Gastrocnemius medialis (tissue), 4 donors: ENCODE results near the gene RSPRY1. TPM values are rescaled to one million over a fixed set of nuclear protein-coding genes. Genes with fewer than 3 reads are reported as not detected.

Experiments used
- ATAC-seq, 2 donors: fragments of 150-250 bp; one replicate each; pipeline ENCODE4 v1.9.1; 2016
- DNase-seq, 2 donors: peaks; one replicate each; pipeline ENCODE4 v3.0.0-alpha.2; 2019
- H3K27ac ChIP-seq, 4 donors: fragments of 200-600 bp; sonication (generic); 1 replicate in 1 of 4; 2 replicates in 3 of 4; pipeline ENCODE4 v1.5.1; 2016 to 2018; ENCODE audit warnings: mild to moderate bottlenecking in 2 of 4, moderate library complexity in 1 of 4
- H3K27me3 ChIP-seq, 3 donors: fragments of 200-600 bp; sonication (generic) in 2 of 3; 1 replicate in 1 of 3; 2 replicates in 2 of 3; pipeline versions ENCODE4 v1.5.1 to v1.6.0; 2016 to 2019; ENCODE audit warnings: mild to moderate bottlenecking in 1 of 3, moderate library complexity in 1 of 3
- H3K36me3 ChIP-seq, 2 donors: fragments of 200-600 bp; sonication (generic) in 1 of 2; one replicate each; pipeline ENCODE4 v1.5.1; 2017 to 2018
- H3K4me1 ChIP-seq, 2 donors: fragments of 200-600 bp; sonication (generic) in 1 of 2; one replicate each; pipeline ENCODE4 v1.5.1; 2016 to 2017; ENCODE audit warnings: mild to moderate bottlenecking in 2 of 2
- H3K4me3 ChIP-seq, 4 donors: fragments of 200-600 bp; sonication (generic) in 3 of 4; 1 replicate in 1 of 4; 2 replicates in 3 of 4; pipeline ENCODE4 v1.5.1; 2016 to 2019; ENCODE audit warnings: mild to moderate bottlenecking in 2 of 4
- H3K9me3 ChIP-seq, 3 donors: fragments of 200-600 bp; sonication (generic) in 2 of 3; 1 replicate in 1 of 3; 2 replicates in 2 of 3; pipeline ENCODE4 v1.5.1; 2016 to 2019
- POLR2A ChIP-seq, 2 donors: fragments of 450-650 bp; IDR thresholded peaks; one replicate each; pipeline ENCODE4 v1.6.1; 2017; ENCODE audit warnings: antibody characterized with exemption in 2 of 2, mild to moderate bottlenecking in 2 of 2, moderate library complexity in 2 of 2
- in situ Hi-C, 4 donors: fragments of 200-750 bp; cut with MboI; loops; one replicate each; pipeline versions ENCODE4 v1.15.0 to v1.8.0; 2017; ENCODE audit warnings: low sequenced_read_pairs in 4 of 4
- intact Hi-C: fragments of 100-400 bp; cut with DNase I; formaldehyde crosslinking; loops from one replicate; pipeline ENCODE4 v1.15.1; 2023; ENCODE audit warnings: low total_unique reads
- total RNA-seq, 4 donors: library from RNA; depleted of rRNA; stranded (reverse); fragments of >200 nt; gene quantifications; one replicate each; pipeline versions ENCODE4 v1.1.0 to v1.2.3, GENCODE V29; 2016
- TF ChIP-seq, protein P1 (sequence below), 5 experiments: fragments of 450-650 bp in 3 of 5; fragments of 200-600 bp in 2 of 5; sonication (generic) in 2 of 5; IDR thresholded peaks in 4 of 5; conservative IDR thresholded peaks in 1 of 5; 1 replicate in 4 of 5; 2 replicates in 1 of 5; pipeline ENCODE4 v1.5.1; 2016 to 2019; ENCODE audit warnings: antibody characterized with exemption in 5 of 5, mild to moderate bottlenecking in 3 of 5, moderate library complexity in 3 of 5

RSPRY1 gene
- total RNA-seq, 4 donors from 2014 or later: 15.4 to 24.1 (median 20.7) TPM

DNA sequence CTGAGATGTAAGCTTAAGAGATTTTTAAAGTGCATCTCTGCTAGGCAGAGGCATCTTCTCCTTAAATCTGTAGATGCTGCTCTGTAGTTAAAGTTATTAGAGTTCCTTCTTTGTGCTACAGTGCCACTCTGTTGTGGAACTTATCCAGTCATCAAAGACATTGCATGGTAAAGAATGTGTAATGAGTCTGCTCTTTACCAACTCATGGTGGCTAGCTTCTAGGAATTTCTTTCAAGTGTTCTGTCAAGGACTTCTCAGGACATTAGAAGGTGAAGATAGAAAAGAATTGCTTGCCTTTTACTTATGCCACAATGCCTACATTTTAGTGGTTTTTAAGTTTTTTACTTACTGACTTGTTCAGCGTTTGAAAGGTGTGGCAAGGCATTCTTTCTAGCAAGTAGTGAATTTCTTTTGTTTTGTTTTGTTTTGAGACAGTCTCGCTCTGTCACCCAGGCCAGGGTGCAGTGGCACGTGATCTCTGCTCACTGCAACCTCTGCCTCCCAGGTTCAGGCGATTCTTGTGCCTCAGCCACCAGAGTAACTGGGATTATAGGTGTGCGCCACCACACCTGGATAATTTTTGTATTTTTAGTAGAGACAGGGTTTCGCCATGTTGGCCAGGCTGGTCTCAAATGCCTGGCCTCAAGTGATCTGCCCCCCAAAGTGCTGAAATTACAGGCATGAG lies 38.7 kb downstream of the RSPRY1 start:
- ATAC-seq (no peak), DNase-seq (no peak)
- in situ Hi-C loops (no loop called here), intact Hi-C loops (no loop called here)
- Histone ChIP-seq H3K4me1 (no peaks in the 10 kb centered on the region), H3K36me3 (peaks cover 3 to 94% of the 10 kb centered on the region in 2 donors), H3K27me3 (no peaks in the 10 kb centered on the region), H3K4me3 (no peak overlapping the region), H3K27ac (no peak overlapping the region), H3K9me3 (no peaks in the 10 kb centered on the region)
- no peak for TF ChIP-seq POLR2A (IDR thresholded peaks at IDR 0.05)
- TF ChIP-seq, protein P1, sequence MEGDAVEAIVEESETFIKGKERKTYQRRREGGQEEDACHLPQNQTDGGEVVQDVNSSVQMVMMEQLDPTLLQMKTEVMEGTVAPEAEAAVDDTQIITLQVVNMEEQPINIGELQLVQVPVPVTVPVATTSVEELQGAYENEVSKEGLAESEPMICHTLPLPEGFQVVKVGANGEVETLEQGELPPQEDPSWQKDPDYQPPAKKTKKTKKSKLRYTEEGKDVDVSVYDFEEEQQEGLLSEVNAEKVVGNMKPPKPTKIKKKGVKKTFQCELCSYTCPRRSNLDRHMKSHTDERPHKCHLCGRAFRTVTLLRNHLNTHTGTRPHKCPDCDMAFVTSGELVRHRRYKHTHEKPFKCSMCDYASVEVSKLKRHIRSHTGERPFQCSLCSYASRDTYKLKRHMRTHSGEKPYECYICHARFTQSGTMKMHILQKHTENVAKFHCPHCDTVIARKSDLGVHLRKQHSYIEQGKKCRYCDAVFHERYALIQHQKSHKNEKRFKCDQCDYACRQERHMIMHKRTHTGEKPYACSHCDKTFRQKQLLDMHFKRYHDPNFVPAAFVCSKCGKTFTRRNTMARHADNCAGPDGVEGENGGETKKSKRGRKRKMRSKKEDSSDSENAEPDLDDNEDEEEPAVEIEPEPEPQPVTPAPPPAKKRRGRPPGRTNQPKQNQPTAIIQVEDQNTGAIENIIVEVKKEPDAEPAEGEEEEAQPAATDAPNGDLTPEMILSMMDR (IDR thresholded peaks at IDR 0.05 in 4 of 5, conservative IDR thresholded peaks at IDR 0.05 in 1 of 5): no peak

DNA sequence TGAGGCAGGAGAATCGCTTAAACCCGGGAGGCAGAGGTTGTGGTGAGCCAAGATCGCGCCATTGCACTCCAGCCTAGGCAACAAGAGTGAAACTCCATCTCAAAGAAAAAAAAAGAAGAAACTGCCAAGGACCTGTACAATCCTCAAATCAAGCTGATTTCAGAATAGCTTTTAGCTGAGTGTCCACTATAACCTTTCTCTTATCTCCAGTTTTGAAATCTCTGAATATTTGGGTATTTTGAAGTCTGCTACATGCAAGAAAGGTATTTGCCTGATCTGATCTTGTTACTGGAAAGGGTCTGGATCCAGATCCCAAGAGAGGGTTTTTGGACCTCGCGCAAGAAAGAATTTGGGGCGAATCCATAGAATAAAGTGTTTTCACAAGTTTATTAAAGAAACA lies 39.8 kb downstream of the RSPRY1 start:
- in situ Hi-C loops: no loop called here
- no peaks in the 10 kb centered on the region for H3K27me3 ChIP-seq

DNA sequence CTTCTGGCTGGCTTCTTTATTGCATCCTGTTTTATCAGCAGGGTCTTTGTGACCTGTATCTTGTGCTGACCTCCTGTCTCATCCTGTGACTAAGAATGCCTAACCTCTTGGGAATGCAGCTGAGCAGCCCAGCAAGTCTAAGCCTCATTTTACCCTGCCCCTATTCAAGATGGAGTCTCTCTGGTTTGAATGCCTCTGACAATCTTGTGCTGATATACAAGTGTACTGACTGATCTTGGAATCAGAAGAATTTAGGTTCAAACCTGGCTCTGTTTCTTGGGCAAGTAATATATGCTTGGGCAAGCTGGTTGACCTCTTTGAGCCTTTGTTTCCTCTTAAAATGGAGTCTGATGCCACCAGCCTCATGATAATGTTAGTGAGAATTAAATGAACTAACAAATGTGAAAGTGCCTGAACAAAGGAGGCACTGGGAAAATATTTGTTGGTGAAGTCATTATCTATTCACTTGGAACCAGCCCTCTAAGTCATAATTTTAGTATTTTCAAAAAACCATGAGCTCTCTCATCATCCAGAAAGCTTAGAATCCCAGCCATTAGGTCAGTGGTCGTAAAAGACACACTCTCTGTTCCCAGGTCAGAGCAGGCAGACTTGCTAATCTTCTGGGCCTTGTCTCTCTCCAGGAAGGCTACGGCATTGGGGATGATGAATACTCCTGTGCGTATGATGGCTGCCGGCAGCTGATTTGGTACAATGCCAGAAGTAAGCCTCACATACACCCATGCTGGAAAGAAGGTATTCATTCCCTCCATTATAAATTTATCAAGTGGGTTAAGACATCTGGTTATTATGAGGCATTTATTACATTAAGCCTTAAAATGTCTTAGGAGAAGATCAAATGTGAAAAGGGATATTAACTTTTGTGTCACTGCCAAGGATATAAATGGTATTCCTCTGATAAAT lies 40.8 kb downstream of the RSPRY1 start:
- H3K4me3 ChIP-seq: no peak overlapping the region
- H3K36me3 ChIP-seq: peaks cover 3 to 96% of the 10 kb centered on the region in 2 donors

More for the DNA sequence above, 39.8 kb downstream of the RSPRY1 start:
- Histone ChIP-seq H3K4me3 (no peak overlapping the region), H3K36me3 (peaks cover 3 to 96% of the 10 kb centered on the region in 2 donors), H3K4me1 (no peaks in the 10 kb centered on the region), H3K27ac (no peak overlapping the region), H3K9me3 (no peaks in the 10 kb centered on the region)
- intact Hi-C loops: no loop called here
- DNase-seq: no peak
- TF ChIP-seq, protein P1 (IDR thresholded peaks at IDR 0.05 in 4 of 5, conservative IDR thresholded peaks at IDR 0.05 in 1 of 5): no peak
- TF ChIP-seq POLR2A (IDR thresholded peaks at IDR 0.05): no peak
- ATAC-seq: no peak

DNA sequence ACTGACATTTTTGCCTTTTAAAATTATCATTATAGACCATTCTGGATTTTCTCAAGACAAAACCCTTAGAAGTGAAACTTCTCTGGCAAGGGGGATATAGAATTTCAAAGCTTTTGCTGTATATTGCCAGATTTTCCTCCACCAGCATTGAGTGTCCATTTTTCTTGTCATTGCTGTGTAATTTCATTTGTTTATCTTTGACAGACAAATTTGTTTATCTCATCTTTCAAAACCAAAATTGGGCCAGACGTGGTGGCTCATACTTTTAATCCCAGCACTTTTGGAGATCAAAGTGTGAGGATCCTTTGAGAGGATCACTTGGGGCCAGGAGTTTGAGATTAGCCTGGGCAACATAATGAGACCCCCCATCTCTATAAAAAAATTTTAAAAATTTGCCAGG lies 43.0 kb downstream of the RSPRY1 start:
- Histone ChIP-seq H3K4me1 (no peaks in the 10 kb centered on the region), H3K36me3 (peaks cover 0 to 94% of the 10 kb centered on the region in 2 donors), H3K27ac (no peak overlapping the region), H3K27me3 (no peaks in the 10 kb centered on the region), H3K9me3 (no peaks in the 10 kb centered on the region), H3K4me3 (no peak overlapping the region)
- in situ Hi-C loops: no loop called here
- intact Hi-C loops: no loop called here
- TF ChIP-seq POLR2A (IDR thresholded peaks at IDR 0.05): no peak
- ATAC-seq (no peak), DNase-seq (no peak)

More for the DNA sequence above, 40.8 kb downstream of the RSPRY1 start:
- TF ChIP-seq, protein P1 (IDR thresholded peaks at IDR 0.05 in 4 of 5, conservative IDR thresholded peaks at IDR 0.05 in 1 of 5): no peak
- no peak for TF ChIP-seq POLR2A (IDR thresholded peaks at IDR 0.05)
- ATAC-seq (no peak), DNase-seq (no peak)
- Histone ChIP-seq H3K9me3 (no peaks in the 10 kb centered on the region), H3K4me1 (no peaks in the 10 kb centered on the region), H3K27ac (no peak overlapping the region), H3K27me3 (no peaks in the 10 kb centered on the region)
- in situ Hi-C loops: no loop called here
- intact Hi-C loops: no loop called here

DNA sequence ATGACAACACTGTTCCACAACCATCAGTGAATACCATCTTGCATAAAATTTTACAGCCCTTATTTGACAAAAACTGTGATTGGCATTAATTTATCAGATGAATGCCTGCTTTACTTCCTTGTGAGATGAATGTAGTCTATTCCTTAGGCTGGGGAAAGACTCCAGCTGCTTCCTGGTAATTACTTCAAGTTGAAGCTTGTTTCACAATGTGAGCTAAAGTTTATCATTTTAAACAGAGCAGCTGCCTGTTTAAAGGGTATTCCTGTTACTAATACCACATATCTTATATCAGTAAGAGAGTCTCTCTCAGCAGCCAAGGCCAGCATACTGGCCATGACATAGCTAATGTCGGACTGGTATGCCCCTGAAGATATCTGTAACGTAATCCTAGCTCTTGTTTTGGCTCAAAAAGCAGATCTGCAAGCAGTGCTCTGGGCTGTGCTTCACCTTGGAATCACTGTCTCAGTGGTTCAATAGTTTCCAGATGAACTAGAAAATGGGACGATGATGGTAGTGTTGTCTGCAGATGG lies 45.8 kb downstream of the RSPRY1 start:
- ATAC-seq (no peak), DNase-seq (no peak)
- H3K36me3 ChIP-seq: peaks cover 0 to 89% of the 10 kb centered on the region in 2 donors
- in situ Hi-C loops: no loop called here
- H3K4me3 ChIP-seq: no peak overlapping the region
- H3K27ac ChIP-seq: no peak overlapping the region
- no peaks in the 10 kb centered on the region for H3K4me1 ChIP-seq
- intact Hi-C loops: no loop called here
- H3K9me3 ChIP-seq: no peaks in the 10 kb centered on the region
- TF ChIP-seq POLR2A (IDR thresholded peaks at IDR 0.05): no peak
- TF ChIP-seq, protein P1 (IDR thresholded peaks at IDR 0.05 in 4 of 5, conservative IDR thresholded peaks at IDR 0.05 in 1 of 5): no peak
- no peaks in the 10 kb centered on the region for H3K27me3 ChIP-seq
